OCI-LY7 (cell line): ENCODE measurements around the gene GNG7.

Experiments used
- EZH2phosphoT487 ChIP-seq: fragments of 200-600 bp; sonication (generic); IDR thresholded peaks from 2 replicates; pipeline ENCODE4 v1.6.1; 2018; ENCODE audit warnings: low read depth, borderline replicate concordance, mild to moderate bottlenecking, mixed run types, antibody characterized with exemption, low read length, moderate library complexity, mixed read lengths
- TF ChIP-seq, protein P1 (sequence below): fragments of 200-600 bp; sonication (generic); conservative IDR thresholded peaks from 2 replicates; pipeline ENCODE4 v1.5.1; 2014; ENCODE audit warnings: mild to moderate bottlenecking, antibody characterized with exemption, low read length, moderate library complexity, mixed read lengths

GRCh38 chr19:2497186-2497585 is 205.3 kb downstream of the GNG7 start:
- TF ChIP-seq EZH2phosphoT487 = no peak
- TF ChIP-seq, protein P1, sequence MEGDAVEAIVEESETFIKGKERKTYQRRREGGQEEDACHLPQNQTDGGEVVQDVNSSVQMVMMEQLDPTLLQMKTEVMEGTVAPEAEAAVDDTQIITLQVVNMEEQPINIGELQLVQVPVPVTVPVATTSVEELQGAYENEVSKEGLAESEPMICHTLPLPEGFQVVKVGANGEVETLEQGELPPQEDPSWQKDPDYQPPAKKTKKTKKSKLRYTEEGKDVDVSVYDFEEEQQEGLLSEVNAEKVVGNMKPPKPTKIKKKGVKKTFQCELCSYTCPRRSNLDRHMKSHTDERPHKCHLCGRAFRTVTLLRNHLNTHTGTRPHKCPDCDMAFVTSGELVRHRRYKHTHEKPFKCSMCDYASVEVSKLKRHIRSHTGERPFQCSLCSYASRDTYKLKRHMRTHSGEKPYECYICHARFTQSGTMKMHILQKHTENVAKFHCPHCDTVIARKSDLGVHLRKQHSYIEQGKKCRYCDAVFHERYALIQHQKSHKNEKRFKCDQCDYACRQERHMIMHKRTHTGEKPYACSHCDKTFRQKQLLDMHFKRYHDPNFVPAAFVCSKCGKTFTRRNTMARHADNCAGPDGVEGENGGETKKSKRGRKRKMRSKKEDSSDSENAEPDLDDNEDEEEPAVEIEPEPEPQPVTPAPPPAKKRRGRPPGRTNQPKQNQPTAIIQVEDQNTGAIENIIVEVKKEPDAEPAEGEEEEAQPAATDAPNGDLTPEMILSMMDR = no peak
